ENCODE results near the gene PRKCB.

GRCh38 chr16:23832882-23833281, 2.9 kb upstream of the PRKCB start:
- TF ChIP-seq, protein P1, sequence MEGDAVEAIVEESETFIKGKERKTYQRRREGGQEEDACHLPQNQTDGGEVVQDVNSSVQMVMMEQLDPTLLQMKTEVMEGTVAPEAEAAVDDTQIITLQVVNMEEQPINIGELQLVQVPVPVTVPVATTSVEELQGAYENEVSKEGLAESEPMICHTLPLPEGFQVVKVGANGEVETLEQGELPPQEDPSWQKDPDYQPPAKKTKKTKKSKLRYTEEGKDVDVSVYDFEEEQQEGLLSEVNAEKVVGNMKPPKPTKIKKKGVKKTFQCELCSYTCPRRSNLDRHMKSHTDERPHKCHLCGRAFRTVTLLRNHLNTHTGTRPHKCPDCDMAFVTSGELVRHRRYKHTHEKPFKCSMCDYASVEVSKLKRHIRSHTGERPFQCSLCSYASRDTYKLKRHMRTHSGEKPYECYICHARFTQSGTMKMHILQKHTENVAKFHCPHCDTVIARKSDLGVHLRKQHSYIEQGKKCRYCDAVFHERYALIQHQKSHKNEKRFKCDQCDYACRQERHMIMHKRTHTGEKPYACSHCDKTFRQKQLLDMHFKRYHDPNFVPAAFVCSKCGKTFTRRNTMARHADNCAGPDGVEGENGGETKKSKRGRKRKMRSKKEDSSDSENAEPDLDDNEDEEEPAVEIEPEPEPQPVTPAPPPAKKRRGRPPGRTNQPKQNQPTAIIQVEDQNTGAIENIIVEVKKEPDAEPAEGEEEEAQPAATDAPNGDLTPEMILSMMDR (IDR thresholded peaks at IDR 0.05): no peak
- TF ChIP-seq POLR2A (IDR thresholded peaks at IDR 0.05): no peak
- TF ChIP-seq POLR2AphosphoS5 (IDR thresholded peaks at IDR 0.05): no peak
